ENCODE measurements around the gene C9orf85. TPM values are rescaled to one million over a fixed set of nuclear protein-coding genes. Genes with fewer than 3 reads are reported as not detected.

The C9orf85 gene
- total RNA-seq, 1 experiment from 2014 or later: 14.4 TPM

DNA sequence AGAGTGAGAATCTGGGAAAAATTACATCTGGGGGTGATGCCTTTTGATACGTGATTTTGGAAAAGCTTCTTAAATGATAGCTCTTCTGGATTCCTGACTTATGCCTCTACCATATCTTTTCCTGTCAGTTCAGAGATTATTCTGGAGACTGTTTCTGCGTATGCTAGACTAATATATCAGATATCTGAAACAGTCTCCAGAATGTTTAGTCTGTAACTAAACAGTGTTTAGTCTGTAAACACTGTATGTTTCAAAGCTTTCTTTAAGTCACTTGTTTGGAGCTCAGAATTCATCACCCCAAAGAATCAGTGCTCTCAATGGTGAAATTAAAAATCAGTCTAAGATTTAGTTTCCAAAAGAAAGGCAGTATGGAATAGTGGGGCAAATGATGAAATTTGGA is 19.7 kb downstream of the C9orf85 start:
- Histone ChIP-seq H4K5ac (ENCODE audit: insufficient read length, low read depth, low read length) (no peak overlapping the region), H3K23me2 (ENCODE audit: insufficient read length, low read depth, low read length, poor library complexity, severe bottlenecking) (no peaks in the 10 kb centered on the region), H3K27me3 (ENCODE audit: insufficient read depth, low read length) (no peaks in the 10 kb centered on the region), H2BK15ac (ENCODE audit: low read depth, low read length) (no peak overlapping the region), H3K4ac (ENCODE audit: low read depth, low read length) (no peak overlapping the region), H3K79me1 (ENCODE audit: insufficient read depth, low read depth, low read length, poor library complexity, severe bottlenecking) (peaks cover 4% of the 10 kb centered on the region), H4K91ac (ENCODE audit: insufficient read length, low read depth, low read length) (no peak overlapping the region), H4K20me1 (ENCODE audit: control insufficient read depth, insufficient read depth, insufficient read length) (no peaks in the 10 kb centered on the region), H3K14ac (ENCODE audit: insufficient read depth, low read length) (no peak overlapping the region), H2BK120ac (ENCODE audit: low read depth, low read length, poor library complexity, severe bottlenecking) (no peak overlapping the region), H2BK20ac (ENCODE audit: low read depth, low read length, poor library complexity, severe bottlenecking) (no peak overlapping the region), H3K56ac (ENCODE audit: insufficient read length, low read depth, low read length) (no peak overlapping the region), H3K27ac (ENCODE audit: insufficient read length, low read depth, low read length) (no peak overlapping the region), H4K8ac (replicated peaks; ENCODE audit: insufficient read length, low read depth, low read length) (no peak overlapping the region), H3K18ac (ENCODE audit: insufficient read length, low read depth, low read length) (no peak overlapping the region), H2AK5ac (ENCODE audit: insufficient read length, low read length) (no peak overlapping the region), H3T11ph (ENCODE audit: low read length) (no peak overlapping the region), H3K9ac (ENCODE audit: extremely low read depth, insufficient read length, low read length) (no peak overlapping the region), H3K9me3 (ENCODE audit: control insufficient read depth, low read depth, low read length) (no peaks in the 10 kb centered on the region), H2BK5ac (ENCODE audit: insufficient read length, low read length) (no peak overlapping the region), H3K23ac (ENCODE audit: insufficient read length, low read depth, low read length) (no peak overlapping the region), H3K4me1 (ENCODE audit: insufficient read depth, low read length) (no peaks in the 10 kb centered on the region; the same call in 1 of the 2 replicates), H3K4me2 (ENCODE audit: insufficient read depth, insufficient read length, low read length) (no peak overlapping the region), H3K79me2 (ENCODE audit: insufficient read depth, low read length) (no peaks in the 10 kb centered on the region; the same call in 1 of the 2 replicates), H2BK12ac (ENCODE audit: insufficient read length, low read depth, low read length) (no peak overlapping the region), H2AFZ (ENCODE audit: low read length) (no peak overlapping the region)
- Mint-ChIP-seq H3K4me1 (peaks cover 29 to 40% of the 10 kb centered on the region in 2 experiments), H3K36me3 (ENCODE audit: insufficient read depth in 1 of 3, low read depth in 3 of 3) (peaks cover 3 to 7% (median 6%) of the 10 kb centered on the region in 3 experiments), H3K9me3 (no peaks in the 10 kb centered on the region), H3K27me3 (ENCODE audit: low read depth) (no peaks in the 10 kb centered on the region), H3K27ac (no peak overlapping the region; a peak in 1 of 7 replicates), H3K4me3 (no peak overlapping the region)
- TF ChIP-seq, protein P1, sequence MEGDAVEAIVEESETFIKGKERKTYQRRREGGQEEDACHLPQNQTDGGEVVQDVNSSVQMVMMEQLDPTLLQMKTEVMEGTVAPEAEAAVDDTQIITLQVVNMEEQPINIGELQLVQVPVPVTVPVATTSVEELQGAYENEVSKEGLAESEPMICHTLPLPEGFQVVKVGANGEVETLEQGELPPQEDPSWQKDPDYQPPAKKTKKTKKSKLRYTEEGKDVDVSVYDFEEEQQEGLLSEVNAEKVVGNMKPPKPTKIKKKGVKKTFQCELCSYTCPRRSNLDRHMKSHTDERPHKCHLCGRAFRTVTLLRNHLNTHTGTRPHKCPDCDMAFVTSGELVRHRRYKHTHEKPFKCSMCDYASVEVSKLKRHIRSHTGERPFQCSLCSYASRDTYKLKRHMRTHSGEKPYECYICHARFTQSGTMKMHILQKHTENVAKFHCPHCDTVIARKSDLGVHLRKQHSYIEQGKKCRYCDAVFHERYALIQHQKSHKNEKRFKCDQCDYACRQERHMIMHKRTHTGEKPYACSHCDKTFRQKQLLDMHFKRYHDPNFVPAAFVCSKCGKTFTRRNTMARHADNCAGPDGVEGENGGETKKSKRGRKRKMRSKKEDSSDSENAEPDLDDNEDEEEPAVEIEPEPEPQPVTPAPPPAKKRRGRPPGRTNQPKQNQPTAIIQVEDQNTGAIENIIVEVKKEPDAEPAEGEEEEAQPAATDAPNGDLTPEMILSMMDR (conservative IDR thresholded peaks at IDR 0.05): no peak
- WGBS (ENCODE audit: extremely low coverage, insufficient read length, low lambda C conversion rate): no CpG with 5 or more reads among the region's 2 CpGs
- no peak for DNase-seq

Data from H9 (cell line).